Measurements from ENCODE around the gene TRAP1. TPM values are rescaled to one million over a fixed set of nuclear protein-coding genes. Genes with fewer than 3 reads are reported as not detected.

The TRAP1 gene
- total RNA-seq, 1 experiment from 2014 or later, result 416 TPM

- TF ChIP-seq ELF1 (IDR thresholded peaks at IDR 0.05; ENCODE audit: borderline replicate concordance, low read depth) (no peak), MAX (IDR thresholded peaks at IDR 0.05) (no peak), ATF3 (IDR thresholded peaks at IDR 0.05) (no peak), FOSL1 (IDR thresholded peaks at IDR 0.05; ENCODE audit: low read depth) (no peak), ZNF274 (IDR thresholded peaks at IDR 0.05; ENCODE audit: low read depth, low read length) (no peak)
- Histone ChIP-seq H3K36me3 (ENCODE audit: control insufficient read depth in 1 of 2, insufficient read depth in 2 of 2, low read length in 2 of 2) (peaks cover 17 to 55% of the 10 kb centered on the region in 2 experiments), H3K9me2 (ENCODE audit: insufficient read depth) (no peaks in the 10 kb centered on the region), H4K20me1 (ENCODE audit: insufficient read depth) (no peaks in the 10 kb centered on the region), H3K9ac (ENCODE audit: low read length) (no peak overlapping the region), H3K79me2 (ENCODE audit: insufficient read depth, low read length) (peaks cover 23% of the 10 kb centered on the region; the same call in 1 of the 2 replicates), H2AFZ (ENCODE audit: low read depth, low read length, poor library complexity, severe bottlenecking) (no peak overlapping the region), H3K27ac (ENCODE audit: low read depth, low read length) (no peak overlapping the region), H3K4me2 (ENCODE audit: low read length) (no peak overlapping the region), H3K27me3 (ENCODE audit: insufficient read depth, low read length) (no peaks in the 10 kb centered on the region), H3K9me3 (ENCODE audit: control insufficient read depth in 1 of 2, insufficient read depth in 1 of 2, low read depth in 1 of 2, low read length in 2 of 2) (no peaks in the 10 kb centered on the region), H3K4me1 (ENCODE audit: control insufficient read depth in 1 of 2, insufficient read depth in 2 of 2, low read length in 2 of 2) (no peaks in the 10 kb centered on the region), H3K4me3 (replicated peaks in 1 of 2; ENCODE audit: low read depth in 1 of 2, low read length in 2 of 2) (no peak overlapping the region)
- ChIA-PET CTCF (no interaction called here), RAD21 (ENCODE audit: low non-redundant PET in 1 of 2, low total read pairs in 2 of 2, uncharacterized antibody in 2 of 2, unreplicated experiment in 2 of 2) (no interaction called here), POLR2A (no interaction called here)
- BruUV-seq (replicated peaks), result TSS peak; percentile 29
- intact Hi-C loops (cut with micrococcal nuclease), result no loop called here
- ATAC-seq (no peak), DNase-seq (ENCODE audit: low read depth, low spot score) (no peak)
Observed at GRCh38 chr16:3677994-3678393, 39.3 kb downstream of the TRAP1 start.

DNA sequence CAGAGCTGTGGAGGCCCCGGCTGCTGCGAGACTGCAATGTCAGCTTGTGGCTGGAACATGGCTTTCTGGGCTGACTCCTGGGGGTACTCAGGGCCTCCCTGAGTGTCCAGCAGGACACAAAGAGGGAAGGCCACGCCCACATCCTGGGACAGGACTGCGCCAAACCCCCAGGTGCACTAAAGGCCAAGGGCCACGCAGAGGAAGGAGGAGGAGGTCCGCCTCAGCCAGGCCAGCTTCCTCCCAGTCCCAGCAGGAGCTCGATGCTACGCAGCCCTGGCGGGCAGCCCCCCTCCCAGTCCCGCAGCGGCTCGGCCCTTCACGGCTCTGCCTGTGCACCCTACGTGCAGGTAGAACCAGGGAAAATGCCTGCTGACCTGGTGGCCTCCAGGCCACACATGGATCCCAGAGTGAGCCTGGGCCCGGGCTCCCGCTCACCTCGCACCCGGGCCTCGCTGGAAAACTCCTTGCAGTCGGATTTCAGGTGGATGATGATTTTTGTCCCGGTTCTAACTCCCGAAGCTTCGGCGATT is 41.7 kb downstream of the TRAP1 start:
- Histone ChIP-seq H3K9ac (ENCODE audit: low read length) (no peak overlapping the region), H3K27me3 (ENCODE audit: insufficient read depth, low read length) (no peaks in the 10 kb centered on the region), H4K20me1 (ENCODE audit: insufficient read depth) (no peaks in the 10 kb centered on the region), H3K79me2 (ENCODE audit: insufficient read depth, low read length) (peaks cover 5% of the 10 kb centered on the region; the same call in 1 of the 2 replicates), H3K36me3 (ENCODE audit: control insufficient read depth in 1 of 2, insufficient read depth in 2 of 2, low read length in 2 of 2) (peaks cover 14 to 53% of the 10 kb centered on the region in 2 experiments), H3K4me3 (replicated peaks in 1 of 2; ENCODE audit: low read depth in 1 of 2, low read length in 2 of 2) (no peak overlapping the region), H3K9me3 (ENCODE audit: control insufficient read depth in 1 of 2, insufficient read depth in 1 of 2, low read depth in 1 of 2, low read length in 2 of 2) (no peaks in the 10 kb centered on the region), H3K4me1 (ENCODE audit: control insufficient read depth in 1 of 2, insufficient read depth in 2 of 2, low read length in 2 of 2) (no peaks in the 10 kb centered on the region), H3K9me2 (ENCODE audit: insufficient read depth) (no peaks in the 10 kb centered on the region), H2AFZ (ENCODE audit: low read depth, low read length, poor library complexity, severe bottlenecking) (no peak overlapping the region), H3K27ac (ENCODE audit: low read depth, low read length) (no peak overlapping the region), H3K4me2 (ENCODE audit: low read length) (no peak overlapping the region)
- DNase-seq (ENCODE audit: low read depth, low spot score), result no peak
- ChIA-PET POLR2A (no interaction called here), CTCF (no interaction called here), RAD21 (ENCODE audit: low non-redundant PET in 1 of 2, low total read pairs in 2 of 2, uncharacterized antibody in 2 of 2, unreplicated experiment in 2 of 2) (no interaction called here)
- intact Hi-C loops (cut with micrococcal nuclease), result no loop called here
- no TSS peak for BruUV-seq (replicated peaks)
- ATAC-seq, result no peak
- TF ChIP-seq YY1 (IDR thresholded peaks at IDR 0.05; ENCODE audit: extremely low read depth, insufficient replicate concordance, low read depth, low read length) (no peak), RAD21 (IDR thresholded peaks at IDR 0.05; ENCODE audit: low read depth) (no peak), EGR1 (IDR thresholded peaks at IDR 0.05; ENCODE audit: low read depth) (no peak), FOSL1 (IDR thresholded peaks at IDR 0.05; ENCODE audit: low read depth) (no peak), REST (IDR thresholded peaks at IDR 0.05; ENCODE audit: low read depth) (no peak), CTCF (IDR thresholded peaks at IDR 0.05 in 2 of 3, conservative IDR thresholded peaks at IDR 0.05 in 1 of 3; ENCODE audit: borderline replicate concordance in 1 of 3, insufficient read depth in 1 of 3, low read depth in 2 of 3, low read length in 2 of 3) (no peak), SRF (IDR thresholded peaks at IDR 0.05; ENCODE audit: low read depth) (no peak), ATF3 (IDR thresholded peaks at IDR 0.05) (no peak), TCF7L2 (IDR thresholded peaks at IDR 0.05; ENCODE audit: borderline replicate concordance, extremely low read depth, insufficient read depth, insufficient read length) (no peak), CBX3 (IDR thresholded peaks at IDR 0.05; ENCODE audit: low read depth) (no peak), CEBPB (IDR thresholded peaks at IDR 0.05; ENCODE audit: low read depth) (no peak), POLR2A (IDR thresholded peaks at IDR 0.05; ENCODE audit: borderline replicate concordance, extremely low read depth, insufficient read depth, insufficient read length) (no peak)
